Effector memory CD8-positive, alpha-beta T cell (primary cell): ENCODE measurements around the gene TINAGL1.
A peak's percentile ranks its signal among the peaks of the same experiment; 100 is the strongest.

Experiments used
- ATAC-seq: fragments of 150-1000 bp; cut with Tn5 transposase; replicated peaks from 2 replicates; pipeline ENCODE4 v1.10.0; 2021; ENCODE audit warnings: mild to moderate bottlenecking, moderate library complexity
- DNase-seq, 3 experiments: peaks; one replicate each; pipeline ENCODE4 v3.0.0; 2021
- H3K27ac Mint-ChIP-seq, 2 donors: one replicate each; pipeline ENCODE4 v1.8.0; 2022; ENCODE audit warnings: mild to moderate bottlenecking in 2 of 2, mixed read lengths in 2 of 2, moderate library complexity in 2 of 2
- H3K27me3 Mint-ChIP-seq, 2 donors: one replicate each; pipeline ENCODE4 v1.8.0; 2022; ENCODE audit warnings: mixed read lengths in 2 of 2
- H3K36me3 Mint-ChIP-seq: one replicate; pipeline ENCODE4 v1.8.0; 2022; ENCODE audit warnings: mild to moderate bottlenecking, moderate library complexity, mixed read lengths; ENCODE audit not compliant: insufficient read depth
- H3K4me1 Mint-ChIP-seq, 2 donors: one replicate each; pipeline ENCODE4 v1.8.0; 2022; ENCODE audit warnings: low read depth in 2 of 2, mixed read lengths in 2 of 2
- H3K4me3 Mint-ChIP-seq, 2 donors: one replicate each; pipeline ENCODE4 v1.8.0; 2022; ENCODE audit warnings: mild to moderate bottlenecking in 2 of 2, mixed read lengths in 2 of 2, moderate library complexity in 2 of 2
- H3K9me3 Mint-ChIP-seq, 2 donors: one replicate each; pipeline ENCODE4 v1.8.0; 2022; ENCODE audit warnings: mixed read lengths in 2 of 2
- total RNA-seq, 9 experiments: gene quantifications; one replicate each; lab custom pipeline; 2026; lab: John Stamatoyannopoulos, UW

The TINAGL1 gene
- total RNA-seq: 0 to 0.12 (median 0) reads per million in 9 experiments

GRCh38 chr1:31576201-31576669, at the start of gene TINAGL1:
TINAGL1 (plus strand) TSS chr1:31576515; CDS start chr1:31577149, 634 bp downstream.
- ATAC-seq (no peak), DNase-seq (no peak)
- Mint-ChIP-seq H3K27me3 (peaks cover 32 to 58% of the 10 kb centered on the region in 2 donors), H3K27ac (no peak within 1 kb of the TSS), H3K36me3 (peaks cover 3% of the 10 kb centered on the region), H3K4me3 (no peak within 1 kb of the TSS), H3K4me1 (peaks cover 0 to 2% of the 10 kb centered on the region in 2 donors), H3K9me3 (no peaks in the 10 kb centered on the region)

GRCh38 chr1:31529999-31530684, 46.2 kb upstream of the TINAGL1 start:
- no peaks in the 10 kb centered on the region for H3K4me1 Mint-ChIP-seq
- H3K27ac Mint-ChIP-seq: no peak overlapping the region
- ATAC-seq (no peak), DNase-seq (no peak)
- peaks cover 40 to 45% of the 10 kb centered on the region in 2 donors for H3K27me3 Mint-ChIP-seq
- H3K4me3 Mint-ChIP-seq: no peak overlapping the region
- H3K9me3 Mint-ChIP-seq: no peaks in the 10 kb centered on the region
- no peaks in the 10 kb centered on the region for H3K36me3 Mint-ChIP-seq

GRCh38 chr1:31531177-31531999, 44.9 kb upstream of the TINAGL1 start:
- no peaks in the 10 kb centered on the region for H3K36me3 Mint-ChIP-seq
- DNase-seq: no peak
- no peak for ATAC-seq
- no peaks in the 10 kb centered on the region for H3K9me3 Mint-ChIP-seq
- no peak overlapping the region for H3K4me3 Mint-ChIP-seq
- no peak overlapping the region for H3K27ac Mint-ChIP-seq
- peaks cover 0 to 5% of the 10 kb centered on the region in 2 donors for H3K4me1 Mint-ChIP-seq
- peaks cover 49 to 58% of the 10 kb centered on the region in 2 donors for H3K27me3 Mint-ChIP-seq

- ATAC-seq (no peak), DNase-seq (no peak)
- H3K9me3 Mint-ChIP-seq: no peaks in the 10 kb centered on the region
- no peaks in the 10 kb centered on the region for H3K36me3 Mint-ChIP-seq
- H3K4me3 Mint-ChIP-seq: no peak overlapping the region
- peaks cover 53 to 64% of the 10 kb centered on the region in 2 donors for H3K27me3 Mint-ChIP-seq
- peaks cover 0 to 5% of the 10 kb centered on the region in 2 donors for H3K4me1 Mint-ChIP-seq
- H3K27ac Mint-ChIP-seq: no peak overlapping the region
Measured at GRCh38 chr1:31532173-31532572, 44.1 kb upstream of the TINAGL1 start.

GRCh38 chr1:31535561-31535960, 40.8 kb upstream of the TINAGL1 start:
- Mint-ChIP-seq H3K9me3 (no peaks in the 10 kb centered on the region), H3K27ac (no peak overlapping the region), H3K4me3 (peak overlapping the region in 1 of 2 donors; percentile 17), H3K36me3 (no peaks in the 10 kb centered on the region), H3K4me1 (peaks cover 0 to 5% of the 10 kb centered on the region in 2 donors), H3K27me3 (peaks cover 61 to 73% of the 10 kb centered on the region in 2 donors)
- DNase-seq (no peak), ATAC-seq (no peak)

- Mint-ChIP-seq H3K4me3 (no peak overlapping the region), H3K36me3 (no peaks in the 10 kb centered on the region), H3K27me3 (peaks cover 48 to 64% of the 10 kb centered on the region in 2 donors), H3K27ac (no peak overlapping the region), H3K9me3 (no peaks in the 10 kb centered on the region), H3K4me1 (peaks cover 0 to 5% of the 10 kb centered on the region in 2 donors)
- ATAC-seq (no peak), DNase-seq (no peak)
Measured at GRCh38 chr1:31539329-31539728, 37.0 kb upstream of the TINAGL1 start.

GRCh38 chr1:31541194-31541593, 35.1 kb upstream of the TINAGL1 start:
- DNase-seq: no peak
- Mint-ChIP-seq H3K27me3 (peaks cover 32 to 46% of the 10 kb centered on the region in 2 donors), H3K4me1 (peaks cover 0 to 2% of the 10 kb centered on the region in 2 donors), H3K36me3 (no peaks in the 10 kb centered on the region), H3K27ac (no peak overlapping the region), H3K4me3 (no peak overlapping the region), H3K9me3 (no peaks in the 10 kb centered on the region)
- ATAC-seq: no peak

- H3K4me1 Mint-ChIP-seq: peaks cover 3 to 8% of the 10 kb centered on the region in 2 donors
- no peaks in the 10 kb centered on the region for H3K9me3 Mint-ChIP-seq
- no peak overlapping the region for H3K4me3 Mint-ChIP-seq
- DNase-seq: no peak
- ATAC-seq: no peak
- H3K27ac Mint-ChIP-seq: no peak overlapping the region
- no peaks in the 10 kb centered on the region for H3K36me3 Mint-ChIP-seq
- H3K27me3 Mint-ChIP-seq: peaks cover 14 to 25% of the 10 kb centered on the region in 2 donors
Measured at GRCh38 chr1:31545927-31546540, 30.3 kb upstream of the TINAGL1 start.

- H3K27me3 Mint-ChIP-seq: peaks cover 10 to 22% of the 10 kb centered on the region in 2 donors
- peak; percentile 3 for ATAC-seq
Measured at GRCh38 chr1:31548534-31548906, 27.8 kb upstream of the TINAGL1 start.

GRCh38 chr1:31548907-31549808, 27.2 kb upstream of the TINAGL1 start:
- H3K27ac Mint-ChIP-seq: no peak overlapping the region
- ATAC-seq: peak; percentile 97
- peak; percentile 88 to 94 (median 89) for DNase-seq

More at GRCh38 chr1:31548534-31548906, 27.8 kb upstream of the TINAGL1 start:
- Mint-ChIP-seq H3K4me1 (peaks cover 3 to 8% of the 10 kb centered on the region in 2 donors), H3K9me3 (no peaks in the 10 kb centered on the region), H3K27ac (no peak overlapping the region), H3K4me3 (no peak overlapping the region), H3K36me3 (no peaks in the 10 kb centered on the region)
- DNase-seq: no peak

GRCh38 chr1:31549809-31550620, 26.3 kb upstream of the TINAGL1 start:
- no peaks in the 10 kb centered on the region for H3K9me3 Mint-ChIP-seq
- H3K4me1 Mint-ChIP-seq: peaks cover 3 to 8% of the 10 kb centered on the region in 2 donors
- H3K4me3 Mint-ChIP-seq: no peak overlapping the region
- ATAC-seq (no peak), DNase-seq (no peak)
- H3K27ac Mint-ChIP-seq: no peak overlapping the region
- peaks cover 17 to 27% of the 10 kb centered on the region in 2 donors for H3K27me3 Mint-ChIP-seq
- H3K36me3 Mint-ChIP-seq: peaks cover 3% of the 10 kb centered on the region

More at GRCh38 chr1:31548907-31549808, 27.2 kb upstream of the TINAGL1 start:
- no peaks in the 10 kb centered on the region for H3K36me3 Mint-ChIP-seq
- H3K27me3 Mint-ChIP-seq: peaks cover 16 to 27% of the 10 kb centered on the region in 2 donors
- H3K9me3 Mint-ChIP-seq: no peaks in the 10 kb centered on the region
- peak overlapping the region; percentile 15 to 52 for H3K4me3 Mint-ChIP-seq
- H3K4me1 Mint-ChIP-seq: peaks cover 3 to 8% of the 10 kb centered on the region in 2 donors

GRCh38 chr1:31551208-31551607, 25.1 kb upstream of the TINAGL1 start:
- peaks cover 3 to 8% of the 10 kb centered on the region in 2 donors for H3K4me1 Mint-ChIP-seq
- no peaks in the 10 kb centered on the region for H3K9me3 Mint-ChIP-seq
- H3K27ac Mint-ChIP-seq: no peak overlapping the region
- peaks cover 3% of the 10 kb centered on the region for H3K36me3 Mint-ChIP-seq
- DNase-seq: no peak
- no peak for ATAC-seq
- H3K27me3 Mint-ChIP-seq: peaks cover 17 to 36% of the 10 kb centered on the region in 2 donors
- no peak overlapping the region for H3K4me3 Mint-ChIP-seq
